Heart left ventricle (tissue), 13 donors: ENCODE measurements around the gene RPL37A.

ENCODE experiments used
- POLR2A ChIP-seq, 2 donors: fragments of 450-650 bp; IDR thresholded peaks; one replicate each; pipeline ENCODE4 v1.6.1; 2017; ENCODE audit warnings: antibody characterized with exemption in 2 of 2, mild to moderate bottlenecking in 2 of 2, moderate library complexity in 2 of 2
- TF ChIP-seq, protein P1 (sequence below), 12 donors: fragments of 200-600 bp; sonication (generic) in 4 of 12; IDR thresholded peaks; one replicate each; pipeline versions ENCODE4 v1.5.0 to v1.8.0; 2018 to 2022; ENCODE audit warnings: antibody characterized with exemption in 12 of 12, mild to moderate bottlenecking in 5 of 12
- donor health status: ischemic (EF 13 %, LVEDD 7.1; RV severe dilation, severe dysfunction).
- donor health status: DM: no; HTN: yes; CAD: no.
- donor health status: DM: no; HTN: no; CAD: no.
- donor health status: ischemic (EF 25% LVEDD 6.9; RV normal size, moderate dysfunction).
- donor health status: ischemic (EF 25% LVEDD 5.7; RV mildly dilated, moderate dysfunction).
- donor health status: ischemic (EF 35%, LVEDD 5.7; RV mildly dilated, moderate dysfunction).
- donor health status: nonischemic (EF 11% LVEDD 7.7; RV severe dilation, severe dysfunction).
- donor health status: DM: yes; HTN: yes; CAD: no.
- donor health status: PGD.
- donor health status: ischemic (EF 29% LVEDD 5.4; RV normal size, mild dysfunction).
- donor health status: nonischemic (EF 23%, LVEDD 6.1; RV moderate dilation, normal function).

DNA sequence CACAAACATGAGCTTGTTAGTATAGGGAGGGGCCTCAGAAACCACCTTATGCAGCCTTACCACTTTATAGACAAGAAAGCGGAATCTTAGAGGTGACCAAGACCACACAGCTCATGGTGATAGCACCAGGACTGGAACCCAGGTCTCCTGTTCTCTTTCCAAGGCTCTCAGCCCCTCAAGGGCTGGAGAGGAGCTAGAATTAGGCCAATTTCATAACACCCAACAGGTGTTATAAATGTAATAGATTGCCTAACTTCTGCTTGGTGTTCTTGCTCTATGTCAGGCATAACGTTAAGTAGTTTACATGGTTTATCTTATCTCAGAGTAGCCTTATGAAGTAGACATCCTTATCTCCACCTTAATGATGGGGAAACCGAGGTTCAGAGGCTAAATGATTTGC lies 42.9 kb downstream of the RPL37A start:
- TF ChIP-seq, protein P1, sequence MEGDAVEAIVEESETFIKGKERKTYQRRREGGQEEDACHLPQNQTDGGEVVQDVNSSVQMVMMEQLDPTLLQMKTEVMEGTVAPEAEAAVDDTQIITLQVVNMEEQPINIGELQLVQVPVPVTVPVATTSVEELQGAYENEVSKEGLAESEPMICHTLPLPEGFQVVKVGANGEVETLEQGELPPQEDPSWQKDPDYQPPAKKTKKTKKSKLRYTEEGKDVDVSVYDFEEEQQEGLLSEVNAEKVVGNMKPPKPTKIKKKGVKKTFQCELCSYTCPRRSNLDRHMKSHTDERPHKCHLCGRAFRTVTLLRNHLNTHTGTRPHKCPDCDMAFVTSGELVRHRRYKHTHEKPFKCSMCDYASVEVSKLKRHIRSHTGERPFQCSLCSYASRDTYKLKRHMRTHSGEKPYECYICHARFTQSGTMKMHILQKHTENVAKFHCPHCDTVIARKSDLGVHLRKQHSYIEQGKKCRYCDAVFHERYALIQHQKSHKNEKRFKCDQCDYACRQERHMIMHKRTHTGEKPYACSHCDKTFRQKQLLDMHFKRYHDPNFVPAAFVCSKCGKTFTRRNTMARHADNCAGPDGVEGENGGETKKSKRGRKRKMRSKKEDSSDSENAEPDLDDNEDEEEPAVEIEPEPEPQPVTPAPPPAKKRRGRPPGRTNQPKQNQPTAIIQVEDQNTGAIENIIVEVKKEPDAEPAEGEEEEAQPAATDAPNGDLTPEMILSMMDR (IDR thresholded peaks at IDR 0.05) = no peak
- no peak for TF ChIP-seq POLR2A (IDR thresholded peaks at IDR 0.05)
